D721Med (cell line): ENCODE measurements around the gene TRMT6.

ENCODE experiments used
- DNase-seq: peaks from one replicate; pipeline ENCODE4 v3.0.0; 2011; ENCODE audit warnings: low spot score; ENCODE audit not compliant: insufficient read length
- FAIRE-seq: peaks from 2 replicates; lab custom pipeline; 2011; peaks lifted over from hg19 to GRCh38; lab: Jason Lieb, UNC
- CTCF ChIP-seq: IDR thresholded peaks from 2 replicates; pipeline ENCODE4 v1.5.1; 2012; ENCODE audit warnings: mild to moderate bottlenecking, control low read depth; ENCODE audit not compliant: insufficient read depth; ENCODE audit errors: missing control alignments

The TRMT6 gene

GRCh38 chr20:5967469-5967868 is 17.1 kb upstream of the TRMT6 start:
- TF ChIP-seq CTCF = no peak
- no peak for FAIRE-seq
- no peak for DNase-seq

GRCh38 chr20:5949943-5950270 is 426 bp downstream of the TRMT6 start:
- TF ChIP-seq CTCF = no peak
- DNase-seq (no peak), FAIRE-seq (no peak)

- no peak for DNase-seq
- no peak for TF ChIP-seq CTCF
- FAIRE-seq = no peak
Observed at GRCh38 chr20:5947276-5947675, 3.1 kb downstream of the TRMT6 start.

GRCh38 chr20:5945963-5946362 is 4.4 kb downstream of the TRMT6 start:
- FAIRE-seq = no peak

GRCh38 chr20:5938456-5939029 is 11.8 kb downstream of the TRMT6 start:
- no peak for TF ChIP-seq CTCF
- no peak for DNase-seq
- no peak for FAIRE-seq

More at GRCh38 chr20:5945963-5946362, 4.4 kb downstream of the TRMT6 start:
- no peak for TF ChIP-seq CTCF
- no peak for DNase-seq

GRCh38 chr20:5936238-5936637 is 14.1 kb downstream of the TRMT6 start:
- DNase-seq (no peak), FAIRE-seq (no peak)
- no peak for TF ChIP-seq CTCF

GRCh38 chr20:5935384-5935783 is 14.9 kb downstream of the TRMT6 start:
- TF ChIP-seq CTCF = no peak
- FAIRE-seq = no peak
- no peak for DNase-seq
